Measurements from ENCODE around the gene WSCD2.

The WSCD2 gene

DNA sequence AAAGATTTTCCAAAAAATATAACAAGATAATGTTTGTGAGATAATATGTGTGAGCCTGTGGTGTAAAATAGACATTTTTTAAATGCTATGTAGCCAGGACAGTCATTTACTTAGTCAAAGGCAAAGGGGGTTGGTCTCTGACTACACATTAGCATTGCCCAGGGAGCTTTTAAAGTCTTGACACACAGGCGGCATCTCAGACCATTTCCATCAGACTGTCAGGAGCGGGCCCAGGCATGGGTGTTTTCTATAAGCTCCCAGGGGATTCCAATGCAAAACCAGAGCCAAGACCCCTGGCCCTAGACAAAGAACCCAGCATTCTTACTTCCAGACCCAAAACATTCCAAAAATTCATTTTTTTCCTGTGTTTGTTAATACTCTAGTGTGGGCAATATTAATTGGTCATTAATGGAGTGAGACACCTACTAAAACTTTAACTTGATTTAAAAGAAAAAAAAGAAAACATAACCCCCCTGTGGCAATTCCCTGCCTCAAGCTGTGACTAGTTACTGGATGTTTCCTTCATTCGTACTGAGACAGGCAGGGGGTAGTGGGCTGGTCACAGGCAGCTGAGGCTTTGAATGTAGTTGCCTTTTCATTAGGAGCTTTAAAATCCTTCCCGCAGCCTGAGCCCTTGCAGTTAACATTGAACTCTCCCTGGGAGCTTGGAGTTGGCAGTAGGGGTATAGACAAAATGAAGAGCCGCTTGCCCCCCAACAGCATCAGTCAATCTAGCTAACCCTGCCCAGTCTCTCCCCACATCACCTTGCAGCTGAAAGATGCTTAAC is 106.3 kb downstream of the WSCD2 start:
- TF ChIP-seq, protein P1, sequence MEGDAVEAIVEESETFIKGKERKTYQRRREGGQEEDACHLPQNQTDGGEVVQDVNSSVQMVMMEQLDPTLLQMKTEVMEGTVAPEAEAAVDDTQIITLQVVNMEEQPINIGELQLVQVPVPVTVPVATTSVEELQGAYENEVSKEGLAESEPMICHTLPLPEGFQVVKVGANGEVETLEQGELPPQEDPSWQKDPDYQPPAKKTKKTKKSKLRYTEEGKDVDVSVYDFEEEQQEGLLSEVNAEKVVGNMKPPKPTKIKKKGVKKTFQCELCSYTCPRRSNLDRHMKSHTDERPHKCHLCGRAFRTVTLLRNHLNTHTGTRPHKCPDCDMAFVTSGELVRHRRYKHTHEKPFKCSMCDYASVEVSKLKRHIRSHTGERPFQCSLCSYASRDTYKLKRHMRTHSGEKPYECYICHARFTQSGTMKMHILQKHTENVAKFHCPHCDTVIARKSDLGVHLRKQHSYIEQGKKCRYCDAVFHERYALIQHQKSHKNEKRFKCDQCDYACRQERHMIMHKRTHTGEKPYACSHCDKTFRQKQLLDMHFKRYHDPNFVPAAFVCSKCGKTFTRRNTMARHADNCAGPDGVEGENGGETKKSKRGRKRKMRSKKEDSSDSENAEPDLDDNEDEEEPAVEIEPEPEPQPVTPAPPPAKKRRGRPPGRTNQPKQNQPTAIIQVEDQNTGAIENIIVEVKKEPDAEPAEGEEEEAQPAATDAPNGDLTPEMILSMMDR (IDR thresholded peaks at IDR 0.05) = no peak
- Histone ChIP-seq H3K4me1 (ENCODE audit: control insufficient read depth in 1 of 2, insufficient read depth in 1 of 2, low read depth in 1 of 2, low read length in 1 of 2) (no peaks in the 10 kb centered on the region), H3K4me3 (ENCODE audit: low read depth in 1 of 2, low read length in 1 of 2) (no peak overlapping the region), H3K27me3 (peaks cover 4% of the 10 kb centered on the region), H3K36me3 (no peaks in the 10 kb centered on the region), H3K9me3 (no peaks in the 10 kb centered on the region), H3K27ac (no peak overlapping the region)

DNA sequence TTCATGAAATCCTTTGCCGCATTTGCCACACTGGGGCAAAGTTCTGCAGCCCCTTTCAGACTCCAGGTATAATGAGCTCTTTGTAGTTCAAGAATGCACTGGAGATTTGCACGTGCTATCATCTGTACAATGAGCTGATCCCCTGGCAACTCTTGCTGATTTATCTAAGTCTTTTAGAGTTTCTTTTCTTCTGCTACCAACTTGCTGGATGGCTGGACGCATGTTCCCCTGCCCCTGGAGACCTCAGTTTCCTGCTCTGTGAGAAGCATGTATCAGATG is 106.8 kb downstream of the WSCD2 start:
- H3K36me3 ChIP-seq = no peaks in the 10 kb centered on the region
- H3K4me3 ChIP-seq (ENCODE audit: low read depth in 1 of 2, low read length in 1 of 2) = no peak overlapping the region
- H3K4me1 ChIP-seq (ENCODE audit: control insufficient read depth in 1 of 2, insufficient read depth in 1 of 2, low read depth in 1 of 2, low read length in 1 of 2) = no peaks in the 10 kb centered on the region
- H3K9me3 ChIP-seq = no peaks in the 10 kb centered on the region
- TF ChIP-seq, protein P1 (IDR thresholded peaks at IDR 0.05) = no peak
- H3K27me3 ChIP-seq = peaks cover 9% of the 10 kb centered on the region
- no peak overlapping the region for H3K27ac ChIP-seq

DNA sequence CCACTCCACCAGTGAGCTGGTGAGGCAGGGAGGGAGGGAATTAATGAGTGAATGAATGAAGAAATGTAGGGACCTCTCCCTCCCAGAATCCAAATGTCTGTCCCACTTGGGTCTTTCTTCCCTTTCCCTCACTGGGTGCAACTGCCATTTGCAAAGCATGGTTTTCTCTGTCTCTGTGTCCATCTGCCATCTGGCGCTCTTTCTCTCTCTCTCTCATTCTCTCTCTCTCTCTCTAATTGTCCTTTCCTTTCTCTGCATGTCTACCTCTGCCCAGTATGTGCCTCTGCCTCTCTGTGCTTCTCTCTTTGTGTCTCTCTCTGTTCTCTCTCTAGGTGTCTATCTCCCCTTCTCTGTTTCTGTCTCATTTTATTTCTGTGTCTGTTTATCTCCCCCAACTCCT is 107.3 kb downstream of the WSCD2 start:
- TF ChIP-seq, protein P1 (IDR thresholded peaks at IDR 0.05) = no peak
- H3K9me3 ChIP-seq = no peaks in the 10 kb centered on the region
- H3K27ac ChIP-seq = no peak overlapping the region
- peaks cover 12% of the 10 kb centered on the region for H3K27me3 ChIP-seq
- H3K36me3 ChIP-seq = no peaks in the 10 kb centered on the region
- no peak overlapping the region for H3K4me3 ChIP-seq (ENCODE audit: low read depth in 1 of 2, low read length in 1 of 2)
- no peaks in the 10 kb centered on the region for H3K4me1 ChIP-seq (ENCODE audit: control insufficient read depth in 1 of 2, insufficient read depth in 1 of 2, low read depth in 1 of 2, low read length in 1 of 2)

DNA sequence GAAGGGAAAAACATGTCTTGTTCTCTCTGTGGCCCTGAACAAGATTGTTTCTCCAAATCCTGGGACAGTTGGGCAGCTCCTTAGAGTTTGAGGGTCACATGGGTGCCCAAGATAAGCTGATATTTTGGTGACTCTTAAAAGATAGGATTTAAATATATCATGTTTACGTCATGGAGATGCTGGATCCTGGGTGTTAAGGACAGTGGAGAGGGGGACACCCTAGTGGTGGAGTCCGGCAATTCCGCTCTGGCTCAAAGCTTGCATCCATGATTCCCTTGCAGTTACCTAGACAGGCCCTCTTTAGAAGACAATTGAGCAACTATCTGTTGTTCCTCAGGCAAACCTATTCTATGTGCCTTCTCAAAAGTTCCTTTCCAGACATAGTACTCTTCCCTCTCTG is 108.2 kb downstream of the WSCD2 start:
- H3K9me3 ChIP-seq = no peaks in the 10 kb centered on the region
- no peak overlapping the region for H3K4me3 ChIP-seq (ENCODE audit: low read depth in 1 of 2, low read length in 1 of 2)
- no peak overlapping the region for H3K27ac ChIP-seq
- H3K36me3 ChIP-seq = no peaks in the 10 kb centered on the region
- TF ChIP-seq, protein P1 (IDR thresholded peaks at IDR 0.05) = no peak
- H3K4me1 ChIP-seq (ENCODE audit: control insufficient read depth in 1 of 2, insufficient read depth in 1 of 2, low read depth in 1 of 2, low read length in 1 of 2) = no peaks in the 10 kb centered on the region
- H3K27me3 ChIP-seq = peaks cover 12% of the 10 kb centered on the region

DNA sequence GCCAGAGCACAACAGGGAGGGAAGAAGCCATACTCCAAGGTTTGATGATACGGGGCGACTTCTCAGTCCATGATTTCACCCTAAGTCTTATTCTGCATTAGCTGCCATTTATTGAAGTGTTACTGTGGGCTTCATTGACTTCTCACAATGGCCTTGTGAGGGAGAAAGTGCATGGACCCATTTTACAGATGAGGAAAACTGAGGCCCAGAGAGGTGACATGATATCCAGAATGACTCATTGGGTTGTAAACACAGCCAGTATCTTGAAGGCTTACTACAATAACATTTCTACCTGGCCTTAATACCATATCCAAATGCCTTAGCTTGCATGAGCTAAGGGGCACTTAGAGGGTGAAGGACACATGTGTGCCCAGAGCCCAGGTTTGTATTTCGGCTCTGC is 109.4 kb downstream of the WSCD2 start:
- H3K9me3 ChIP-seq = no peaks in the 10 kb centered on the region
- H3K36me3 ChIP-seq = no peaks in the 10 kb centered on the region
- TF ChIP-seq, protein P1 (IDR thresholded peaks at IDR 0.05) = no peak
- peaks cover 12% of the 10 kb centered on the region for H3K27me3 ChIP-seq
- H3K4me3 ChIP-seq (ENCODE audit: low read depth in 1 of 2, low read length in 1 of 2) = no peak overlapping the region
- H3K4me1 ChIP-seq (ENCODE audit: control insufficient read depth in 1 of 2, insufficient read depth in 1 of 2, low read depth in 1 of 2, low read length in 1 of 2) = no peaks in the 10 kb centered on the region
- H3K27ac ChIP-seq = no peak overlapping the region
